OCI-LY1 (cell line): ENCODE measurements around the gene EVI5L.

Experiments
- EZH2 ChIP-seq: fragments of 200-600 bp; sonication (generic), shearing (Covaris generic); IDR thresholded peaks from 2 replicates; pipeline ENCODE4 v1.8.0; 2017; ENCODE audit warnings: borderline replicate concordance, mixed run types, mild to moderate bottlenecking, antibody characterized with exemption, low read length, moderate library complexity, mixed read lengths
- TF ChIP-seq, protein P1 (sequence below): fragments of 200-600 bp; sonication (generic), shearing (Covaris generic); IDR thresholded peaks from 2 replicates; pipeline ENCODE4 v1.5.1; 2017; ENCODE audit warnings: mild to moderate bottlenecking, antibody characterized with exemption, low read length, moderate library complexity, mixed read lengths

DNA sequence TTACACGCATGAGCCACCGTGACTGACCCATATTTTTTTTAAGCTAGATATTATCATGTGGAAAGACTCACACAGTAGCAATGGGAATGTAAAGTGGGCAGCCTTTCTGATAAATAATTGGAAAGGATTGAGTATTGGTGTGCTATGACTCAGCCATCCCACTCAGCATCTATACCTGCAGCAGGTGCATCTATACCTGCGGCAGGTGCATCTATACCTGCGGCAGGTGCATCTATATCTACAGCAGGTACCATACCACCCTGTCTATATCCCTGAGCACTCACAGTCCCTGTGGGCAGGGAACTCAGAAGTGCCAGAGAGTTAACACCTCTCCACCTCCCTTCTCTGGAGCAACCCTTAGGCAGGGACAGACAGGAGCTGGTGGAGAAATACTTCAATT is 53.1 kb downstream of the EVI5L start:
- TF ChIP-seq, protein P1, sequence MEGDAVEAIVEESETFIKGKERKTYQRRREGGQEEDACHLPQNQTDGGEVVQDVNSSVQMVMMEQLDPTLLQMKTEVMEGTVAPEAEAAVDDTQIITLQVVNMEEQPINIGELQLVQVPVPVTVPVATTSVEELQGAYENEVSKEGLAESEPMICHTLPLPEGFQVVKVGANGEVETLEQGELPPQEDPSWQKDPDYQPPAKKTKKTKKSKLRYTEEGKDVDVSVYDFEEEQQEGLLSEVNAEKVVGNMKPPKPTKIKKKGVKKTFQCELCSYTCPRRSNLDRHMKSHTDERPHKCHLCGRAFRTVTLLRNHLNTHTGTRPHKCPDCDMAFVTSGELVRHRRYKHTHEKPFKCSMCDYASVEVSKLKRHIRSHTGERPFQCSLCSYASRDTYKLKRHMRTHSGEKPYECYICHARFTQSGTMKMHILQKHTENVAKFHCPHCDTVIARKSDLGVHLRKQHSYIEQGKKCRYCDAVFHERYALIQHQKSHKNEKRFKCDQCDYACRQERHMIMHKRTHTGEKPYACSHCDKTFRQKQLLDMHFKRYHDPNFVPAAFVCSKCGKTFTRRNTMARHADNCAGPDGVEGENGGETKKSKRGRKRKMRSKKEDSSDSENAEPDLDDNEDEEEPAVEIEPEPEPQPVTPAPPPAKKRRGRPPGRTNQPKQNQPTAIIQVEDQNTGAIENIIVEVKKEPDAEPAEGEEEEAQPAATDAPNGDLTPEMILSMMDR = no peak
- TF ChIP-seq EZH2 = no peak
